ENCODE data around the gene GPX6.
"Not testable (repeated sequence)": the region's sequence is repeated elsewhere in the genome, so short reads cannot be mapped to it uniquely, and the experiment has no call there.

Gene GPX6

GRCh38 chr6:28523241-28523622 is 7.6 kb upstream of the GPX6 start:
- DNase-seq: no peak

- no peak for DNase-seq
These were observed 7.1 kb upstream of the GPX6 start for GRCh38 chr6:28522594-28523240.

GRCh38 chr6:28517964-28518363 is 2.4 kb upstream of the GPX6 start:
- no peak for DNase-seq

- DNase-seq: not testable (repeated sequence)
These were observed 3.2 kb downstream of the GPX6 start for GRCh38 chr6:28512387-28512786.

GRCh38 chr6:28511628-28512300 is 3.8 kb downstream of the GPX6 start:
- DNase-seq: no peak

- no peak for DNase-seq
These were observed 8.7 kb downstream of the GPX6 start for GRCh38 chr6:28506807-28507475.

GRCh38 chr6:28505733-28506132 is 9.9 kb downstream of the GPX6 start:
- DNase-seq: no peak

GRCh38 chr6:28502709-28503305 is 12.8 kb downstream of the GPX6 start:
- DNase-seq: not testable (repeated sequence)

GRCh38 chr6:28502136-28502535 is 13.5 kb downstream of the GPX6 start:
- not testable (repeated sequence) for DNase-seq

GRCh38 chr6:28501259-28501658 is 14.3 kb downstream of the GPX6 start:
- DNase-seq: no peak

GRCh38 chr6:28497893-28498292 is 17.7 kb downstream of the GPX6 start:
- DNase-seq: no peak

GRCh38 chr6:28497306-28497705 is 18.3 kb downstream of the GPX6 start:
- DNase-seq: no peak

GRCh38 chr6:28496099-28496779 is 19.4 kb downstream of the GPX6 start:
- DNase-seq: no peak

- no peak for DNase-seq
These were observed 23.6 kb downstream of the GPX6 start for GRCh38 chr6:28491984-28492317.

GRCh38 chr6:28490205-28490890 is 25.2 kb downstream of the GPX6 start:
- DNase-seq: peak; percentile 39

- peak; percentile 74 for DNase-seq
These were observed 26.0 kb downstream of the GPX6 start for GRCh38 chr6:28489366-28490204.

- DNase-seq: peak; percentile 36
These were observed 26.7 kb downstream of the GPX6 start for GRCh38 chr6:28488916-28489365.

- DNase-seq: no peak
These were observed 28.4 kb downstream of the GPX6 start for GRCh38 chr6:28486988-28487742.

- no peak for DNase-seq
These were observed 29.1 kb downstream of the GPX6 start for GRCh38 chr6:28486533-28486932.

GRCh38 chr6:28485482-28485881 is 30.1 kb downstream of the GPX6 start:
- no peak for DNase-seq
